Measurements from ENCODE around the gene STMND1. TPM values are rescaled to one million over a fixed set of nuclear protein-coding genes. Genes with fewer than 3 reads are reported as not detected.

The STMND1 gene
- total and polyA plus RNA-seq, 2 of the 8 experiments (the other 6 are each of a cell fraction or from before 2014, with no cell fraction given), result not detected

DNA sequence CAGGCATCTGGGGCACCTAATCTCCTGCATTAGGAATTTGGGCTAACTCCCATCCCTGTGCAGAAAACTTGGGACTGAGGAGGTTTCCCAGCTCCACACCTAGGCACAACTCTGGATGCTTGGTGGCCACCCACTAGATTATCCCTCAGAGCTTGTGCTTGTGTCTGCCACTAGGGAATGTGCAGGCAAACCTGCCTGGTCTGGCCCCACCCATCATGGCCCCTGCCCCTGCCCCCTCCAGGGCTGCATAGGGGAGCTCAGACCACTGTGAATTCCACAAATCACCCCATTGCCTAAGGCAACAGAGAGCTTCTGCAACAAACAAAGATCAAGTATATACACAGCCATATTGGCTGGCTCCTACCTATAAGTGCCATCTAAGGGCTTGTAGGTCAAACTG is 31.1 kb downstream of the STMND1 start:
- H3K79me2 ChIP-seq (ENCODE audit: control insufficient read depth in 1 of 2, insufficient read depth in 2 of 2, low read length in 2 of 2), result no peaks in the 10 kb centered on the region
- no peak overlapping the region for H4K5ac ChIP-seq (ENCODE audit: insufficient read length, low read depth, low read length)
- H4K20me1 ChIP-seq (replicated peaks in 1 of 2; ENCODE audit: control insufficient read depth in 1 of 2, insufficient read depth in 2 of 2, low read length in 2 of 2), result no peaks in the 10 kb centered on the region
- no peak overlapping the region for H3K4me3 ChIP-seq (ENCODE audit: extremely low read depth in 1 of 4, insufficient read depth in 2 of 4, low read depth in 3 of 4, low read length in 4 of 4)
- DNase-seq (ENCODE audit: low read depth in 1 of 2, low spot score in 2 of 2), result no peak
- no peaks in the 10 kb centered on the region for H3K36me3 ChIP-seq (ENCODE audit: control insufficient read depth in 2 of 4, insufficient read depth in 4 of 4, low read length in 3 of 4)
- no peak overlapping the region for H3K4ac ChIP-seq (replicated peaks; ENCODE audit: insufficient read length, low read depth, low read length)
- H2BK12ac ChIP-seq (ENCODE audit: low read depth, low read length), result no peak overlapping the region
- CTCF ChIA-PET (ENCODE audit: partially characterized antibody), result interaction anchor here (0.9 to 2.0 kb wide), 2 partner anchors 12 to 34 kb away, joined by 3 to 6 read pairs; no protein-coding TSS in a partner anchor
- no peak overlapping the region; a peak in 1 of 7 replicates for H3K9ac ChIP-seq (replicated peaks in 1 of 4; ENCODE audit: extremely low read depth in 1 of 4, low read depth in 3 of 4, low read length in 3 of 4)
- H4K91ac ChIP-seq (replicated peaks; ENCODE audit: insufficient read length, low read length), result no peak overlapping the region
- H3K23me2 ChIP-seq (ENCODE audit: low read depth, low read length), result no peaks in the 10 kb centered on the region
- H3K14ac ChIP-seq (ENCODE audit: insufficient read length), result no peak overlapping the region
- H2AK5ac ChIP-seq (ENCODE audit: low read depth, low read length), result no peak overlapping the region
- no peak overlapping the region for H2AFZ ChIP-seq (ENCODE audit: low read length)
- no peak overlapping the region for H3K23ac ChIP-seq (ENCODE audit: insufficient read length)
- no peak overlapping the region for H4K8ac ChIP-seq (ENCODE audit: extremely low read depth, insufficient read depth, low read length)
- H3K4me2 ChIP-seq (ENCODE audit: insufficient read depth in 1 of 2, low read depth in 2 of 2, low read length in 2 of 2), result no peak overlapping the region
- no peak overlapping the region for H2BK5ac ChIP-seq (ENCODE audit: low read depth, low read length)
- H2BK120ac ChIP-seq (replicated peaks; ENCODE audit: low read depth, low read length), result no peak overlapping the region
- no peak overlapping the region for H2BK20ac ChIP-seq (ENCODE audit: low read length)
- no peak overlapping the region for H2BK15ac ChIP-seq (ENCODE audit: low read length)
- no peak overlapping the region for H3K56ac ChIP-seq (replicated peaks; ENCODE audit: insufficient read length, low read depth, low read length)
- no peak for TF ChIP-seq CBX8 (IDR thresholded peaks at IDR 0.05; ENCODE audit: borderline replicate concordance, low read depth, low read length)
- no peaks in the 10 kb centered on the region for H3K4me1 ChIP-seq (replicated peaks in 1 of 4; ENCODE audit: control insufficient read depth in 3 of 4, insufficient read depth in 4 of 4, low read length in 3 of 4)
- FAIRE-seq, result no peak
- no peaks in the 10 kb centered on the region for H3K79me1 ChIP-seq (ENCODE audit: low read depth, low read length)
- peaks cover 0 to 5% of the 10 kb centered on the region in 2 experiments; a peak in 1 of 4 replicates for H3K9me3 ChIP-seq (ENCODE audit: insufficient read depth in 2 of 2, low read depth in 1 of 2, low read length in 1 of 2)
- no peaks in the 10 kb centered on the region for H3K27me3 ChIP-seq (replicated peaks in 1 of 4; ENCODE audit: control insufficient read depth in 3 of 4, extremely low read depth in 1 of 4, insufficient read depth in 3 of 4, low read length in 3 of 4)
- no peak overlapping the region for H3K27ac ChIP-seq (ENCODE audit: low read depth, low read length)
- POLR2A ChIA-PET (ENCODE audit: partially characterized antibody), result no interaction called here
- no peak overlapping the region for H3K18ac ChIP-seq (ENCODE audit: extremely low read depth, low read length)

All from H1 (cell line).